Stimulated activated naive CD8-positive, alpha-beta T cell treated with anti-CD3 and anti-CD28 coated beads, Interleukin-15, Interleukin-2, amounts not matched to agents 100 U/mL and 50 U/mL, for 24 hours (primary cell): Measurements from ENCODE around the gene TSR3.
A peak's percentile ranks its signal among the peaks of the same experiment; 100 is the strongest.

Experiments used
- ATAC-seq: fragments of 150-1000 bp; cut with Tn5 transposase; one replicate; pipeline ENCODE4 v1.10.0; 2021
- DNase-seq: peaks from one replicate; pipeline ENCODE4 v3.0.0; 2021

Gene TSR3

DNA sequence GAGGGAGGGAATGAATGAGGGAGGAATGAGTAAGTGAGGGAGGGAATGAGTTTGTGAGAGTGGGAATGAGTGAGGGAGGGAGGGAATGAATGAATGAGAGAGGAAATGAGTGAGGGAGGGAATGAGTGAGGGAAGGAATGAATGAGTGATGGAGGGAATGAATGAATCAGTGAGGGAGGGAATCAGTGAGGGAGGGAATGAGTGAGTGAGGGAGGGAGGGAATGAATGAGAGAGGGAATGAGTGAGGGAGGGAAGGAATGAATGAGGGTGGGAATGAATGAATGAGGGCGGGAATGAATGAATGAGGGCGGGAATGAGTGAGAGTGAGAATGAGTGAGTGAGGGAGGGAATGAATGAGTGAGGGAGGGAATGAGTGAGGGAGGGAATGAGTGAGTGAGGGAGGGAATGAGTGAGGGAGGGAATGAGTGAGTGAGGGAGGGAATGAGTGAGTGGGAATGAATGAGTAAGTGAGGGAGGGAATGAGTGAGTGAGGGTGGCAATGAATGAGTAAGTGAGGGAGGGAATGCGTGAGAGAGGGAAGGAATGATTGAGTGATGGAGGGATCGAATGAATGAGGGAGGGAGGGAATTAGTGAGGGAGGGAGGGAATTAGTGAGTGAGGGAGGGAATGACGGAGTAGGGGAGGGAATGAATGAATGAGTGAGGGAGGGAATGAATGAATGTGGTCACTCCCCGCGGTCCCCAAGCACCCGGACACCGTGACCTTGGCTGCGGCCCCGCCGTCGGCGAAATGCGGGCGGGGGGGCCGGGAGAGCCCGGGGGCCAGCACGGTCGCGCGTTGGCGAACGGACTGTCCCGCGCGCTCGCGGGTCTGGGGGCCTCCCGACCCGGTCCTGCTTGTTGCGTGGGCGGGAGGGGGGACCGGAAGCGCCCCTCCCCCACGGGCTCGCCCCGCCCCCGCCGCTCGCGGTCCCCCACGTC, 43.4 kb downstream of the TSR3 start:
- ATAC-seq (no peak), DNase-seq (no peak)

DNA sequence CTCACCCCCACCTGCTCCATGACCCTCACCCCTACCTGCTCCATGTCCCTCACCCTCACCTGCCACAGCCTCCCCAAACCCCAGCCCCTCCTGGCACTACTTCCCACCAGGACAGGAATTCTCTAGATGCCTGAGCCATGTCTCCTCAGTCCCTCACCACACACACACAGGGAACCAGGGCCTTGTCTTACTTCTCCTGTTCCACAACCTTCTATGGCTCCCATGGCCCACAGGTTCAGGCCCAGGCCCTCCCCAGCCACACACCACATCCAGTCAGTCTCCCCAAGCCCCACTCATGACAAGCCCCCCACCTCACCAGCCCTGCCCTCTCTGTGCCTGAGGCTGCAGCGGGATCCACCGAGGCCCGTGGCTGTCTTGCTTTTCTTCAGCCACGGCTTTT, 45.3 kb downstream of the TSR3 start:
- no peak for ATAC-seq

DNA sequence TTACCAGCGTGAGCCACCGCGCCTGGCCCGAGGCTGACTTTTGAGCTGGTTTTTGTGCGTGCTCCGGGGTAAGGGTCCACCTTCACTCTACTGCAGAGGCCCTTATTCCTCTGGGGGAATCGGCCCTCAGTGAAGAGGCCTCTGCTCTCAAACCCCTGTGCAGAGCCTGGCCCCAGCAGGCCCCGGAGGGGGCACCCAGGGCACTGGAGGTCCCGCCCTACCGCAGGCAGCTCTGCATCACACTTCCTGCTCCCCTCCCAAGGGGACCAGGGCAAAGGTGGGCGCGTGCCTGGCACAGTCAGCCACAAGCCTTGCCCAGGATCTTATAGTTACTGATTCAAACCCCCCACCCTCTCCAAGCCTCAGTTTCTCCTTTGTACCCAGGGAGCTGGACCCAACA, 45.9 kb downstream of the TSR3 start:
- DNase-seq (peak; percentile 57), ATAC-seq (no peak)

More for the DNA sequence above, 45.3 kb downstream of the TSR3 start:
- DNase-seq = no peak

DNA sequence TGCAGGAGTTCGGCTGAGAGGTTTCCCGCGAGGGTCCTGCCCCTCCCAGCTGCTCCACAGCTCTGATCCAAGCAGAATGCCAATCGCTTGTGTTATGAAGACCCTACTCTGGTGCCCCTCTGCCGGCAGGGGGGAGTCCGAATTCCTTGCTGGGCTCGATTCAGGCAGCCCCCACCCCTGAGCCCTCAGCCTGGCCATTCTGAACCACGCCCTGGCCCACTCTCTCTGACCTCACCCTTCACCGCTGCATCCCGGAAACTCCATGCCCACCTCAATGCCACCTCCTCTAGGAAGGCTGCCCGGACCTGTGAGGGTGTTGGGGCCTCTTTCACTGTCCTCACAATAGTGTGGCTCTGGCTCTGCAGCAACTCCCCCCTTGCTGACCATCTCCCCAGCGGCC, 50.1 kb downstream of the TSR3 start:
- ATAC-seq = no peak
- no peak for DNase-seq

DNA sequence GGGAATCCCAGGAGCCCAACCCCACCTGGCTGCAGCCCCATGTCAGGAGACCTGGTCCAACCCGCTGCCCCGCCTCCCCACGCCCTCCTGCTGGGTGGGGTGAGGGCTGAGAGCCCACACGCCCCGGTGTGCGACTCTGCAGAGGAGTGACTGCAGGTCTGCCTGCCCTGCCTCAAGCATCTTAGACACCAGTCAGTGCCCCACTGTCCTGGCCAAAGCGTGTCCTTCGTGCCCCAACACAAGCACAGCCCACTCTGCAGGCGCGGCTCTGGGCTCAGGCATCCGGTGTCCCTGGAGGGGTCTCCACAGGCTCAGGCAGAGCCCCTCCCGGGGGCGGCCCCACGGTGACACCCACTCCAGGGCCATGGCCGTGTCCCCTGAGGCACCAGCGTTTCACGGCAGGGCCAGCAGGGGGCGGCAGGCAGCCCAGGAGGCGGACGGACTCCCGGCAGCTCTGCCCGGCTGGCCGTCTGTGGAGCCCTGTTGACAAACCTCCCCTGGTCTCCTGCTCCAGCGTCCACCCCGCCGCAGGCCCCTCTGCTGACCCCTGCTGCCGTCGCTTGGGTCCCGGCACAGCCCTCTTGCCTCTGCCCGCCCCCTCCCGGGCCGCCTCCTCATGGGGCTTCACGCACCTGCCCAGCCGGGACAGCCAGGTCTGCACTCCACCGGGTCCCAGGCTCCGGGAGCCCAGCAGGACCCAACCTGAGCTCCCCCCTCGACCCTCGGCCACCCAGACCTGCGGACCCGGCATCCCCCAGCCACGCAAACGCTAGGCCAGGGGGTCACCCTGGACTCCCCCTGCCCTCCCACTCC, 50.8 kb downstream of the TSR3 start:
- ATAC-seq (peak; percentile 51), DNase-seq (peak; percentile 87)

DNA sequence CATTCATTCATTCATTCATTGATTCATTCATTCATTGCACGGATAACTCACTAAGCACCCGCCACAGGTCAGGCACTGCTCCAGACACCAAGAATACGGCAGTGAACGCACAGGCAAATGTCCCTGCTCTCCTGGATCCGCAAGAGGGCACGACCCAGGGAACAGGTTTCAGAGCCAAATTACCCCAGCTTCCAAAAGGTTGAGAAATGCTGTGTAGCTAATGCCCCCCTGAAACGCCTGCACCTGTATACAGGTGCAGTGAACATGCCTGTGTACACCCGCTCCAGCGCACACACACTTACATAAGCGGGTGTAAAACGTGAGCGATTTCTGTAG, 51.8 kb downstream of the TSR3 start:
- ATAC-seq = no peak
- DNase-seq = no peak
